ENCODE measurements around the gene DNA2. TPM values are rescaled to one million over a fixed set of nuclear protein-coding genes. Genes with fewer than 3 reads are reported as not detected.

DNA2 gene
- total and polyA plus RNA-seq, 2 donors (not counting 1 experiment from before 2014, with no cell fraction given) = 1.6 to 6.5 TPM

DNA sequence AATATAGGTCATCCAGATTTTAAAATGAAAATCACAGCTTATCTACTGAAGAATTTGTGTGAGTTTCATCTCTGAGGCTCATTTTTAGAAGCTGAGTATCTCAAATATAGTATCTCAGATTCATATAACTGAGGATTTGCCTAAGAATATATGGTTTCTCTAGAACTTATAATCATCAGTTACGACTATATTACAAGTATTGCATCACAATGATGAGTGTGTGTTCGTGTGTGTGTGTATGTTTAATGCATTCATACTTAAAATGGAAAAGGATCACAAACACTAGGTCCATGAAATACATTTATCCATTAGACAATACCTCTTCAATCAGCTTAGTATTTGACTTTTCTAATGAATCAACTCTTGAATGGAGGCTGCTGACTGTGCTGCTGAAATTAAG, 86.0 kb downstream of the DNA2 start:
- Histone ChIP-seq H3K27ac (ENCODE audit: low read length in 2 of 2) (no peak overlapping the region), H3K4me2 (replicated peaks; ENCODE audit: low read depth, low read length, poor library complexity, severe bottlenecking) (no peak overlapping the region), H3K9me3 (ENCODE audit: control extremely low read depth in 1 of 3, control insufficient read depth in 2 of 3, insufficient read depth in 1 of 3, low read length in 2 of 3) (no peaks in the 10 kb centered on the region), H3K79me2 (ENCODE audit: control insufficient read depth, insufficient read depth, low read length) (no peaks in the 10 kb centered on the region), H3K27me3 (replicated peaks in 1 of 4; ENCODE audit: control extremely low read depth in 1 of 4, control insufficient read depth in 3 of 4, insufficient read depth in 4 of 4, low read length in 3 of 4) (no peaks in the 10 kb centered on the region), H4K20me1 (ENCODE audit: control insufficient read depth, insufficient read depth, low read length, poor library complexity, severe bottlenecking) (no peaks in the 10 kb centered on the region), H3K36me3 (replicated peaks in 1 of 2; ENCODE audit: control extremely low read depth in 1 of 2, control insufficient read depth in 1 of 2, extremely low read depth in 1 of 2, insufficient read depth in 2 of 2, low read length in 1 of 2) (peaks cover 4 to 47% of the 10 kb centered on the region in 2 experiments), H3K9ac (ENCODE audit: low read length) (no peak overlapping the region), H3K4me3 (ENCODE audit: control extremely low read depth in 1 of 5, extremely low read depth in 1 of 5, insufficient read depth in 1 of 5, low read depth in 2 of 5, low read length in 4 of 5) (no peak overlapping the region), H3K4me1 (ENCODE audit: control insufficient read depth in 2 of 2, insufficient read depth in 2 of 2, low read length in 2 of 2) (no peaks in the 10 kb centered on the region), H2AFZ (ENCODE audit: insufficient read depth, low read depth, low read length, poor library complexity, severe bottlenecking) (no peak overlapping the region)
- no peak for ATAC-seq (ENCODE audit: low read depth)
- Mint-ChIP-seq H3K9me3 (ENCODE audit: insufficient read depth) (no peaks in the 10 kb centered on the region), H3K27ac (no peak overlapping the region), H3K4me3 (no peak overlapping the region), H3K4me1 (no peaks in the 10 kb centered on the region), H3K27me3 (no peaks in the 10 kb centered on the region)
- no peak for TF ChIP-seq EZH2 (IDR thresholded peaks at IDR 0.05; ENCODE audit: borderline replicate concordance, insufficient read depth, low read depth, low read length, poor library complexity, severe bottlenecking)
- TF ChIP-seq, protein P1, sequence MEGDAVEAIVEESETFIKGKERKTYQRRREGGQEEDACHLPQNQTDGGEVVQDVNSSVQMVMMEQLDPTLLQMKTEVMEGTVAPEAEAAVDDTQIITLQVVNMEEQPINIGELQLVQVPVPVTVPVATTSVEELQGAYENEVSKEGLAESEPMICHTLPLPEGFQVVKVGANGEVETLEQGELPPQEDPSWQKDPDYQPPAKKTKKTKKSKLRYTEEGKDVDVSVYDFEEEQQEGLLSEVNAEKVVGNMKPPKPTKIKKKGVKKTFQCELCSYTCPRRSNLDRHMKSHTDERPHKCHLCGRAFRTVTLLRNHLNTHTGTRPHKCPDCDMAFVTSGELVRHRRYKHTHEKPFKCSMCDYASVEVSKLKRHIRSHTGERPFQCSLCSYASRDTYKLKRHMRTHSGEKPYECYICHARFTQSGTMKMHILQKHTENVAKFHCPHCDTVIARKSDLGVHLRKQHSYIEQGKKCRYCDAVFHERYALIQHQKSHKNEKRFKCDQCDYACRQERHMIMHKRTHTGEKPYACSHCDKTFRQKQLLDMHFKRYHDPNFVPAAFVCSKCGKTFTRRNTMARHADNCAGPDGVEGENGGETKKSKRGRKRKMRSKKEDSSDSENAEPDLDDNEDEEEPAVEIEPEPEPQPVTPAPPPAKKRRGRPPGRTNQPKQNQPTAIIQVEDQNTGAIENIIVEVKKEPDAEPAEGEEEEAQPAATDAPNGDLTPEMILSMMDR (IDR thresholded peaks at IDR 0.05) = no peak
- DNase-seq = no peak
- POLR2A ChIA-PET = no interaction called here
- intact Hi-C loops (cut with micrococcal nuclease) = no loop called here
- WGBS (ENCODE audit: insufficient coverage) = no CpG with 5 or more reads among the region's 2 CpGs
- CTCF ChIA-PET = interaction anchor here (0.7 kb wide), 1 partner anchor 52 kb away, joined by 3 read pairs; no protein-coding TSS in a partner anchor

GRCh38 chr10:68371604-68372003, 100.2 kb downstream of the DNA2 start:
- Histone ChIP-seq H3K9ac (ENCODE audit: low read length) (no peak overlapping the region), H3K4me1 (ENCODE audit: control insufficient read depth in 2 of 2, insufficient read depth in 2 of 2, low read length in 2 of 2) (no peaks in the 10 kb centered on the region), H4K20me1 (ENCODE audit: control insufficient read depth, insufficient read depth, low read length, poor library complexity, severe bottlenecking) (no peaks in the 10 kb centered on the region), H3K36me3 (replicated peaks in 1 of 2; ENCODE audit: control extremely low read depth in 1 of 2, control insufficient read depth in 1 of 2, extremely low read depth in 1 of 2, insufficient read depth in 2 of 2, low read length in 1 of 2) (peaks cover 10 to 18% of the 10 kb centered on the region in 2 experiments), H3K9me3 (ENCODE audit: control extremely low read depth in 1 of 3, control insufficient read depth in 2 of 3, insufficient read depth in 1 of 3, low read length in 2 of 3) (peaks cover 8 to 25% (median 16%) of the 10 kb centered on the region in 3 donors), H2AFZ (ENCODE audit: insufficient read depth, low read depth, low read length, poor library complexity, severe bottlenecking) (no peak overlapping the region), H3K4me3 (ENCODE audit: control extremely low read depth in 1 of 5, extremely low read depth in 1 of 5, insufficient read depth in 1 of 5, low read depth in 2 of 5, low read length in 4 of 5) (no peak overlapping the region), H3K79me2 (ENCODE audit: control insufficient read depth, insufficient read depth, low read length) (no peaks in the 10 kb centered on the region), H3K27ac (ENCODE audit: low read length in 2 of 2) (no peak overlapping the region), H3K27me3 (replicated peaks in 1 of 4; ENCODE audit: control extremely low read depth in 1 of 4, control insufficient read depth in 3 of 4, insufficient read depth in 4 of 4, low read length in 3 of 4) (no peaks in the 10 kb centered on the region), H3K4me2 (replicated peaks; ENCODE audit: low read depth, low read length, poor library complexity, severe bottlenecking) (no peak overlapping the region)
- ATAC-seq (ENCODE audit: low read depth) (no peak), DNase-seq (no peak)
- Mint-ChIP-seq H3K27me3 (no peaks in the 10 kb centered on the region), H3K4me3 (no peak overlapping the region), H3K9me3 (ENCODE audit: insufficient read depth) (peaks cover 5% of the 10 kb centered on the region), H3K27ac (no peak overlapping the region), H3K4me1 (no peaks in the 10 kb centered on the region)
- ChIA-PET CTCF (interaction anchor here (0.7 kb wide), 1 partner anchor 37 kb away, joined by 3 read pairs; no protein-coding TSS in a partner anchor), POLR2A (no interaction called here)
- TF ChIP-seq EZH2 (IDR thresholded peaks at IDR 0.05; ENCODE audit: borderline replicate concordance, insufficient read depth, low read depth, low read length, poor library complexity, severe bottlenecking) = no peak
- TF ChIP-seq, protein P1 (IDR thresholded peaks at IDR 0.05) = no peak
- no CpG with 5 or more reads among the region's 1 CpG for WGBS (ENCODE audit: insufficient coverage)
- intact Hi-C loops (cut with micrococcal nuclease) = no loop called here

Measured in B cell (primary cell).